Stimulated activated CD4-positive, alpha-beta T cell treated with anti-CD3 and anti-CD28 coated beads, TNF-alpha, amount 100 ng/mL, for 1 hour (primary cell): ENCODE data around the gene ETF1.
"Not testable (repeated sequence)": the region's sequence is repeated elsewhere in the genome, so short reads cannot be mapped to it uniquely, and the experiment has no call there.

ENCODE experiments used
- DNase-seq, 3 donors: peaks; one replicate each; pipeline ENCODE4 v3.0.0-alpha.2; 2020; ENCODE audit warnings: low read depth in 3 of 3, low spot score in 1 of 3

Gene ETF1

GRCh38 chr5:138533973-138534941 is 8.8 kb downstream of the ETF1 start:
- no peak for DNase-seq

GRCh38 chr5:138529812-138530211 is 13.2 kb downstream of the ETF1 start:
- no peak for DNase-seq

- no peak for DNase-seq
These were observed 14.1 kb downstream of the ETF1 start for GRCh38 chr5:138528744-138529469.

GRCh38 chr5:138528208-138528607 is 14.8 kb downstream of the ETF1 start:
- DNase-seq: no peak

GRCh38 chr5:138527170-138527569 is 15.9 kb downstream of the ETF1 start:
- no peak for DNase-seq

GRCh38 chr5:138523406-138523805 is 19.6 kb downstream of the ETF1 start:
- no peak for DNase-seq

GRCh38 chr5:138520971-138521370 is 22.1 kb downstream of the ETF1 start:
- DNase-seq: no peak

GRCh38 chr5:138517437-138517836 is 25.6 kb downstream of the ETF1 start:
- no peak for DNase-seq

GRCh38 chr5:138515556-138516245 is 27.3 kb downstream of the ETF1 start:
- DNase-seq: no peak

GRCh38 chr5:138514021-138514420 is 29.0 kb downstream of the ETF1 start:
- DNase-seq: no peak

- no peak for DNase-seq
These were observed 34.1 kb downstream of the ETF1 start for GRCh38 chr5:138508958-138509357.

GRCh38 chr5:138507485-138507884 is 35.6 kb downstream of the ETF1 start:
- DNase-seq: not testable (repeated sequence)

GRCh38 chr5:138506370-138507306 is 36.4 kb downstream of the ETF1 start:
- DNase-seq: no peak

GRCh38 chr5:138504799-138505198 is 38.2 kb downstream of the ETF1 start:
- DNase-seq: no peak

- no peak for DNase-seq
These were observed 39.4 kb downstream of the ETF1 start for GRCh38 chr5:138503487-138504270.

- no peak for DNase-seq
These were observed 40.5 kb downstream of the ETF1 start for GRCh38 chr5:138502521-138502920.

GRCh38 chr5:138502121-138502520 is 40.9 kb downstream of the ETF1 start:
- no peak for DNase-seq

GRCh38 chr5:138498376-138498775 is 44.7 kb downstream of the ETF1 start:
- no peak for DNase-seq

- DNase-seq: no peak
These were observed 47.7 kb downstream of the ETF1 start for GRCh38 chr5:138495351-138495750.

- DNase-seq: no peak
These were observed 50.4 kb downstream of the ETF1 start for GRCh38 chr5:138492560-138493045.
